ENCODE data around the gene ELK3.

DNA sequence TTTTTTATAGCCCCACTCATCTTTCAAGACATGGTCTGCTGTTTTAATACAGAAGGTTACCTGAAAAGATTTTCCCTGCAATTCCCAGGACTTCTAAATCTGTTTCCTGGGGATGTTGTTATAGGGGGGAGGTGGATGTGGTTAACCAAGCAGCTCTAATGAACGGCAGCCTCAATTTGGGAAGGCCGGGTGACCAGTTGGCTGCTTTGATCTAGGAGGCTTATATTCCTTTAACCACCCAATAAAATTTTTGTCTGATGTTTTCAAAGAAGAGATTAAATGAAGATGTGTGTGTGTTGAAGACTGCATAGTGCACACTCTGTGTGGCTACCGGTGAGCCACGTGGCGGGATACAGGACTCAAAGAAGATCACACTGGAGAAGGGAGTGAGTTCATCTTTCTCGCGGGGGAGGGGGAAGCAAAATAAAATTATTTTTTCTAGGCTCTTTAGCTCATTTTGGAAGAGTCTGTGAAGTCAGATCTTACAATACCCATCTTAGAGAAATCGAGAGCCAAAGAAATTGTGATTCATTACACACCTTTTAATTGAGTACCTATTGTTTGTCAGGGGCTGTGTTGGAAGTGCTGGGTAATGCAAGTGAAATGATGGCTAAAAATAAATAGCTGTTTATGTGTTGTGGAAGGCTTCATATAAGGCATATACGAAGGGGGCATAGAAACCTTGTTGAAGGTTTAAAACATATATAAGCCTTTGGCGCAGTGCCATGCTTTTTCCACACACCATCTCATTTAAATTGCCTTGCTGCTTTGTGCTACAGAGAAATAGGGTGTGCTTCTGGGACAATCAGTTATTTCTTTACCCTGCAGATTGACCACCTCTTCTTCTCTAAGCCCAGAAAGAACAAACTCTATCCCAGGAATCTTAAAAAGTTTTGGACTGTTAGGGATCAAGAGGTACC lies 18.5 kb downstream of the ELK3 start:
- TF ChIP-seq POLR2AphosphoS5 (IDR thresholded peaks at IDR 0.05; ENCODE audit: low read depth): no peak
- TF ChIP-seq, protein P1, sequence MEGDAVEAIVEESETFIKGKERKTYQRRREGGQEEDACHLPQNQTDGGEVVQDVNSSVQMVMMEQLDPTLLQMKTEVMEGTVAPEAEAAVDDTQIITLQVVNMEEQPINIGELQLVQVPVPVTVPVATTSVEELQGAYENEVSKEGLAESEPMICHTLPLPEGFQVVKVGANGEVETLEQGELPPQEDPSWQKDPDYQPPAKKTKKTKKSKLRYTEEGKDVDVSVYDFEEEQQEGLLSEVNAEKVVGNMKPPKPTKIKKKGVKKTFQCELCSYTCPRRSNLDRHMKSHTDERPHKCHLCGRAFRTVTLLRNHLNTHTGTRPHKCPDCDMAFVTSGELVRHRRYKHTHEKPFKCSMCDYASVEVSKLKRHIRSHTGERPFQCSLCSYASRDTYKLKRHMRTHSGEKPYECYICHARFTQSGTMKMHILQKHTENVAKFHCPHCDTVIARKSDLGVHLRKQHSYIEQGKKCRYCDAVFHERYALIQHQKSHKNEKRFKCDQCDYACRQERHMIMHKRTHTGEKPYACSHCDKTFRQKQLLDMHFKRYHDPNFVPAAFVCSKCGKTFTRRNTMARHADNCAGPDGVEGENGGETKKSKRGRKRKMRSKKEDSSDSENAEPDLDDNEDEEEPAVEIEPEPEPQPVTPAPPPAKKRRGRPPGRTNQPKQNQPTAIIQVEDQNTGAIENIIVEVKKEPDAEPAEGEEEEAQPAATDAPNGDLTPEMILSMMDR (IDR thresholded peaks at IDR 0.05; ENCODE audit: insufficient read depth, low read length): no peak
- TF ChIP-seq, protein P2, sequence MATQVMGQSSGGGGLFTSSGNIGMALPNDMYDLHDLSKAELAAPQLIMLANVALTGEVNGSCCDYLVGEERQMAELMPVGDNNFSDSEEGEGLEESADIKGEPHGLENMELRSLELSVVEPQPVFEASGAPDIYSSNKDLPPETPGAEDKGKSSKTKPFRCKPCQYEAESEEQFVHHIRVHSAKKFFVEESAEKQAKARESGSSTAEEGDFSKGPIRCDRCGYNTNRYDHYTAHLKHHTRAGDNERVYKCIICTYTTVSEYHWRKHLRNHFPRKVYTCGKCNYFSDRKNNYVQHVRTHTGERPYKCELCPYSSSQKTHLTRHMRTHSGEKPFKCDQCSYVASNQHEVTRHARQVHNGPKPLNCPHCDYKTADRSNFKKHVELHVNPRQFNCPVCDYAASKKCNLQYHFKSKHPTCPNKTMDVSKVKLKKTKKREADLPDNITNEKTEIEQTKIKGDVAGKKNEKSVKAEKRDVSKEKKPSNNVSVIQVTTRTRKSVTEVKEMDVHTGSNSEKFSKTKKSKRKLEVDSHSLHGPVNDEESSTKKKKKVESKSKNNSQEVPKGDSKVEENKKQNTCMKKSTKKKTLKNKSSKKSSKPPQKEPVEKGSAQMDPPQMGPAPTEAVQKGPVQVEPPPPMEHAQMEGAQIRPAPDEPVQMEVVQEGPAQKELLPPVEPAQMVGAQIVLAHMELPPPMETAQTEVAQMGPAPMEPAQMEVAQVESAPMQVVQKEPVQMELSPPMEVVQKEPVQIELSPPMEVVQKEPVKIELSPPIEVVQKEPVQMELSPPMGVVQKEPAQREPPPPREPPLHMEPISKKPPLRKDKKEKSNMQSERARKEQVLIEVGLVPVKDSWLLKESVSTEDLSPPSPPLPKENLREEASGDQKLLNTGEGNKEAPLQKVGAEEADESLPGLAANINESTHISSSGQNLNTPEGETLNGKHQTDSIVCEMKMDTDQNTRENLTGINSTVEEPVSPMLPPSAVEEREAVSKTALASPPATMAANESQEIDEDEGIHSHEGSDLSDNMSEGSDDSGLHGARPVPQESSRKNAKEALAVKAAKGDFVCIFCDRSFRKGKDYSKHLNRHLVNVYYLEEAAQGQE (IDR thresholded peaks at IDR 0.05; ENCODE audit: insufficient replicate concordance, low read depth): no peak
- TF ChIP-seq GABPA (IDR thresholded peaks at IDR 0.05; ENCODE audit: low read depth): no peak
- no peak for TF ChIP-seq SPI1 (IDR thresholded peaks at IDR 0.05; ENCODE audit: borderline replicate concordance, low read depth)
